Endothelial cell of umbilical vein (primary cell): Measurements from ENCODE around the gene MAPT.

Experiments used
- CTCF ChIP-seq, 2 donors: IDR thresholded peaks; 1 replicate in 1 of 2; 2 replicates in 1 of 2; pipeline ENCODE4 v1.5.1; 2011; ENCODE audit warnings: low read length in 2 of 2, mild to moderate bottlenecking in 2 of 2, moderate library complexity in 2 of 2, control low read depth in 1 of 2, inconsistent platforms in 1 of 2, low read depth in 1 of 2; ENCODE audit not compliant: insufficient read depth in 1 of 2; ENCODE audit errors: extremely low read depth in 1 of 2
- MAX ChIP-seq: IDR thresholded peaks from 2 replicates; pipeline ENCODE4 v1.6.1; 2011; ENCODE audit not compliant: insufficient read depth, insufficient read length
- POLR2AphosphoS5 ChIP-seq: IDR thresholded peaks from 2 replicates; pipeline ENCODE4 v1.6.1; 2012; ENCODE audit warnings: low read depth, mild to moderate bottlenecking, control low read depth, low read length, moderate library complexity; ENCODE audit not compliant: insufficient read depth

GRCh38 chr17:45972531-45972930 is 78.2 kb downstream of the MAPT start:
- no peak for TF ChIP-seq CTCF (IDR thresholded peaks at IDR 0.05; ENCODE audit: extremely low read depth in 1 of 2, insufficient read depth in 1 of 2, low read depth in 1 of 2, low read length in 2 of 2)
- no peak for TF ChIP-seq POLR2AphosphoS5
- TF ChIP-seq MAX, result no peak
